ENCODE results near the gene AP3S1. TPM values are rescaled to one million over a fixed set of nuclear protein-coding genes. Genes with fewer than 3 reads are reported as not detected.
"Not testable (repeated sequence)": the region's sequence is repeated elsewhere in the genome, so short reads cannot be mapped to it uniquely, and the experiment has no call there.

Gene AP3S1
- total and polyA plus RNA-seq, 4 donors, result 86.5 to 273 (median 116) TPM

- intact Hi-C loops (cut with DNase I), result loop anchor here in 1 of 2 donors (5.0 kb wide), 1 partner anchor 147 kb away; the partner anchor contains the start of gene ARL14EPL
Measured at GRCh38 chr5:115885208-115885607, 43.5 kb downstream of the AP3S1 start.

GRCh38 chr5:115888027-115888426 lies 46.3 kb downstream of the AP3S1 start:
- 40 to 44% methylated on average over 1 of the region's 1 CpG for WGBS, 2 donors
- Histone ChIP-seq H3K4me1 (ENCODE audit: control insufficient read depth in 1 of 2, insufficient read depth in 2 of 2, low read length in 2 of 2) (no peaks in the 10 kb centered on the region), H3K27me3 (ENCODE audit: control insufficient read depth in 1 of 2, insufficient read depth in 2 of 2, low read length in 1 of 2) (no peaks in the 10 kb centered on the region), H3K27ac (ENCODE audit: low read depth in 1 of 2, low read length in 2 of 2) (no peak overlapping the region), H3K4me3 (ENCODE audit: low read length in 2 of 2) (no peak overlapping the region), H3K9me3 (ENCODE audit: control insufficient read depth, low read length) (no peaks in the 10 kb centered on the region), H3K36me3 (ENCODE audit: control insufficient read depth in 1 of 2, insufficient read depth in 2 of 2, low read length in 1 of 2) (no peaks in the 10 kb centered on the region)
- no peak for DNase-seq
- no peak for ATAC-seq (ENCODE audit: low FRiP score)
- intact Hi-C loops (cut with DNase I), result loop anchor here in 1 of 2 donors (5.0 kb wide), 1 partner anchor 144 kb away; the partner anchor contains the start of gene ARL14EPL

More at GRCh38 chr5:115885208-115885607, 43.5 kb downstream of the AP3S1 start:
- not testable (repeated sequence) for H3K27ac ChIP-seq (ENCODE audit: low read depth in 1 of 2, low read length in 2 of 2); ATAC-seq (ENCODE audit: low FRiP score); H3K4me3 ChIP-seq (ENCODE audit: low read length in 2 of 2); H3K4me1 ChIP-seq (ENCODE audit: control insufficient read depth in 1 of 2, insufficient read depth in 2 of 2, low read length in 2 of 2); DNase-seq; H3K9me3 ChIP-seq (ENCODE audit: control insufficient read depth, low read length); H3K36me3 ChIP-seq (ENCODE audit: control insufficient read depth in 1 of 2, insufficient read depth in 2 of 2, low read length in 1 of 2); H3K27me3 ChIP-seq (ENCODE audit: control insufficient read depth in 1 of 2, insufficient read depth in 2 of 2, low read length in 1 of 2)
- WGBS, 2 donors, result 31 to 42% methylated on average over 3 of the region's 3 CpGs

GRCh38 chr5:115892021-115892420 lies 50.3 kb downstream of the AP3S1 start:
- intact Hi-C loops (cut with DNase I), result no loop called here
- H3K27ac ChIP-seq (ENCODE audit: low read depth in 1 of 2, low read length in 2 of 2), result no peak overlapping the region
- 89 to 94% methylated on average over 1 of the region's 1 CpG for WGBS, 2 donors
- peaks cover 0 to 2% of the 10 kb centered on the region in 2 donors for H3K4me1 ChIP-seq (ENCODE audit: control insufficient read depth in 1 of 2, insufficient read depth in 2 of 2, low read length in 2 of 2)
- no peaks in the 10 kb centered on the region for H3K36me3 ChIP-seq (ENCODE audit: control insufficient read depth in 1 of 2, insufficient read depth in 2 of 2, low read length in 1 of 2)
- H3K4me3 ChIP-seq (ENCODE audit: low read length in 2 of 2), result no peak overlapping the region
- no peaks in the 10 kb centered on the region for H3K27me3 ChIP-seq (ENCODE audit: control insufficient read depth in 1 of 2, insufficient read depth in 2 of 2, low read length in 1 of 2)
- DNase-seq, result no peak
- no peak for ATAC-seq (ENCODE audit: low FRiP score)
- no peaks in the 10 kb centered on the region for H3K9me3 ChIP-seq (ENCODE audit: control insufficient read depth, low read length)

- Histone ChIP-seq H3K27me3 (ENCODE audit: control insufficient read depth in 1 of 2, insufficient read depth in 2 of 2, low read length in 1 of 2) (no peaks in the 10 kb centered on the region), H3K27ac (ENCODE audit: low read depth in 1 of 2, low read length in 2 of 2) (no peak overlapping the region), H3K4me3 (ENCODE audit: low read length in 2 of 2) (no peak overlapping the region), H3K4me1 (ENCODE audit: control insufficient read depth in 1 of 2, insufficient read depth in 2 of 2, low read length in 2 of 2) (peaks cover 0 to 2% of the 10 kb centered on the region in 2 donors), H3K9me3 (ENCODE audit: control insufficient read depth, low read length) (no peaks in the 10 kb centered on the region), H3K36me3 (ENCODE audit: control insufficient read depth in 1 of 2, insufficient read depth in 2 of 2, low read length in 1 of 2) (no peaks in the 10 kb centered on the region)
- ATAC-seq (ENCODE audit: low FRiP score) (no peak), DNase-seq (no peak)
- intact Hi-C loops (cut with DNase I), result no loop called here
- 37 to 44% methylated on average over 3 of the region's 3 CpGs for WGBS, 2 donors
Measured at GRCh38 chr5:115894342-115894741, 52.6 kb downstream of the AP3S1 start.

GRCh38 chr5:115895821-115896220 lies 54.1 kb downstream of the AP3S1 start:
- Histone ChIP-seq H3K27me3 (ENCODE audit: control insufficient read depth in 1 of 2, insufficient read depth in 2 of 2, low read length in 1 of 2) (no peaks in the 10 kb centered on the region), H3K4me3 (ENCODE audit: low read length in 2 of 2) (no peak overlapping the region), H3K36me3 (ENCODE audit: control insufficient read depth in 1 of 2, insufficient read depth in 2 of 2, low read length in 1 of 2) (no peaks in the 10 kb centered on the region), H3K27ac (ENCODE audit: low read depth in 1 of 2, low read length in 2 of 2) (no peak overlapping the region), H3K9me3 (ENCODE audit: control insufficient read depth, low read length) (no peaks in the 10 kb centered on the region), H3K4me1 (ENCODE audit: control insufficient read depth in 1 of 2, insufficient read depth in 2 of 2, low read length in 2 of 2) (peaks cover 0 to 2% of the 10 kb centered on the region in 2 donors)
- intact Hi-C loops (cut with DNase I), result no loop called here
- ATAC-seq (ENCODE audit: low FRiP score) (no peak), DNase-seq (no peak)
- WGBS, 2 donors, result 73 to 85% methylated on average over 3 of the region's 3 CpGs

GRCh38 chr5:115898656-115899055 lies 56.9 kb downstream of the AP3S1 start:
- H3K4me3 ChIP-seq (ENCODE audit: low read length in 2 of 2), result no peak overlapping the region
- H3K27me3 ChIP-seq (ENCODE audit: control insufficient read depth in 1 of 2, insufficient read depth in 2 of 2, low read length in 1 of 2), result no peaks in the 10 kb centered on the region
- DNase-seq (no peak), ATAC-seq (ENCODE audit: low FRiP score) (no peak)
- H3K4me1 ChIP-seq (ENCODE audit: control insufficient read depth in 1 of 2, insufficient read depth in 2 of 2, low read length in 2 of 2), result peaks cover 0 to 2% of the 10 kb centered on the region in 2 donors
- H3K36me3 ChIP-seq (ENCODE audit: control insufficient read depth in 1 of 2, insufficient read depth in 2 of 2, low read length in 1 of 2), result no peaks in the 10 kb centered on the region
- intact Hi-C loops (cut with DNase I), result no loop called here
- no peak overlapping the region for H3K27ac ChIP-seq (ENCODE audit: low read depth in 1 of 2, low read length in 2 of 2)
- WGBS, 2 donors, result 96 to 100% methylated on average over 1 of the region's 1 CpG
- no peaks in the 10 kb centered on the region for H3K9me3 ChIP-seq (ENCODE audit: control insufficient read depth, low read length)

- intact Hi-C loops (cut with DNase I), result no loop called here
- no peak overlapping the region for H3K4me3 ChIP-seq (ENCODE audit: low read length in 2 of 2)
- no peak overlapping the region for H3K27ac ChIP-seq (ENCODE audit: low read depth in 1 of 2, low read length in 2 of 2)
- 74 to 77% methylated on average over 2 of the region's 2 CpGs for WGBS, 2 donors
- no peak for DNase-seq
- H3K9me3 ChIP-seq (ENCODE audit: control insufficient read depth, low read length), result no peaks in the 10 kb centered on the region
- ATAC-seq (ENCODE audit: low FRiP score), result no peak
- H3K27me3 ChIP-seq (ENCODE audit: control insufficient read depth in 1 of 2, insufficient read depth in 2 of 2, low read length in 1 of 2), result no peaks in the 10 kb centered on the region
- no peaks in the 10 kb centered on the region for H3K36me3 ChIP-seq (ENCODE audit: control insufficient read depth in 1 of 2, insufficient read depth in 2 of 2, low read length in 1 of 2)
- no peaks in the 10 kb centered on the region for H3K4me1 ChIP-seq (ENCODE audit: control insufficient read depth in 1 of 2, insufficient read depth in 2 of 2, low read length in 2 of 2)
Measured at GRCh38 chr5:115907177-115907576, 65.4 kb downstream of the AP3S1 start.

- not testable (repeated sequence) for H3K9me3 ChIP-seq (ENCODE audit: control insufficient read depth, low read length); H3K4me1 ChIP-seq (ENCODE audit: control insufficient read depth in 1 of 2, insufficient read depth in 2 of 2, low read length in 2 of 2)
Measured at GRCh38 chr5:115913623-115914400, 72.1 kb downstream of the AP3S1 start.

GRCh38 chr5:115920171-115920725 lies 78.5 kb downstream of the AP3S1 start:
- no peak for ATAC-seq (ENCODE audit: low FRiP score)
- intact Hi-C loops (cut with DNase I), result no loop called here
- WGBS, 2 donors, result 46 to 54% methylated on average over 3 of the region's 3 CpGs

More at GRCh38 chr5:115913623-115914400, 72.1 kb downstream of the AP3S1 start:
- DNase-seq; H3K4me3 ChIP-seq (ENCODE audit: low read length in 2 of 2); intact Hi-C loops (cut with DNase I); H3K27me3 ChIP-seq (ENCODE audit: control insufficient read depth in 1 of 2, insufficient read depth in 2 of 2, low read length in 1 of 2); H3K36me3 ChIP-seq (ENCODE audit: control insufficient read depth in 1 of 2, insufficient read depth in 2 of 2, low read length in 1 of 2); H3K27ac ChIP-seq (ENCODE audit: low read depth in 1 of 2, low read length in 2 of 2); ATAC-seq (ENCODE audit: low FRiP score): not testable (repeated sequence)
- WGBS, 2 donors, result 81 to 83% methylated on average over 5 of the region's 5 CpGs

More at GRCh38 chr5:115920171-115920725, 78.5 kb downstream of the AP3S1 start:
- Histone ChIP-seq H3K4me3 (ENCODE audit: low read length in 2 of 2) (no peak overlapping the region), H3K9me3 (ENCODE audit: control insufficient read depth, low read length) (no peaks in the 10 kb centered on the region), H3K27ac (ENCODE audit: low read depth in 1 of 2, low read length in 2 of 2) (no peak overlapping the region), H3K27me3 (ENCODE audit: control insufficient read depth in 1 of 2, insufficient read depth in 2 of 2, low read length in 1 of 2) (no peaks in the 10 kb centered on the region), H3K4me1 (ENCODE audit: control insufficient read depth in 1 of 2, insufficient read depth in 2 of 2, low read length in 2 of 2) (no peaks in the 10 kb centered on the region), H3K36me3 (ENCODE audit: control insufficient read depth in 1 of 2, insufficient read depth in 2 of 2, low read length in 1 of 2) (peaks cover under 1 to 3% of the 10 kb centered on the region in 2 donors)
- no peak for DNase-seq

Data from aorta (tissue), 5 donors.